Lung (tissue), 10 donors: Measurements from ENCODE around the gene FOXD4. TPM values are rescaled to one million over a fixed set of nuclear protein-coding genes. Genes with fewer than 3 reads are reported as not detected.
A peak's percentile ranks its signal among the peaks of the same experiment; 100 is the strongest.
"Not testable (repeated sequence)": the region's sequence is repeated elsewhere in the genome, so short reads cannot be mapped to it uniquely, and the experiment has no call there.

Experiments
- ATAC-seq: fragments of 200-7000 bp; cut with Tn5 transposase; one replicate; pipeline ENCODE4 v1.9.1; 2020; ENCODE audit warnings: moderate number of reproducible peaks; ENCODE audit not compliant: insufficient read depth, low FRiP score
- DNase-seq, 3 donors: peaks; one replicate each; pipeline ENCODE4 v3.0.0-alpha.2; 2013 to 2017
- H3K27ac ChIP-seq, 2 donors: one replicate each; pipeline ENCODE4 v1.5.1; 2013; ENCODE audit warnings: mild to moderate bottlenecking in 2 of 2, moderate library complexity in 2 of 2, control low read depth in 1 of 2, inconsistent platforms in 1 of 2, low read depth in 1 of 2, low read length in 1 of 2
- H3K27me3 ChIP-seq, 3 donors: one replicate each; pipeline ENCODE4 v1.5.1; 2013; ENCODE audit warnings: low read length in 2 of 3; ENCODE audit not compliant: control insufficient read depth in 3 of 3, insufficient read depth in 3 of 3
- H3K36me3 ChIP-seq, 4 donors: one replicate each; pipeline ENCODE4 v1.5.1; 2013; ENCODE audit warnings: low read length in 4 of 4, mild to moderate bottlenecking in 1 of 4, moderate library complexity in 1 of 4; ENCODE audit not compliant: control insufficient read depth in 4 of 4, insufficient read depth in 4 of 4
- H3K4me1 ChIP-seq, 5 donors: one replicate each; pipeline ENCODE4 v1.5.1; 2013; ENCODE audit warnings: low read length in 5 of 5, mild to moderate bottlenecking in 2 of 5, moderate library complexity in 1 of 5; ENCODE audit not compliant: control insufficient read depth in 5 of 5, insufficient read depth in 5 of 5
- H3K4me3 ChIP-seq: one replicate; pipeline ENCODE4 v1.5.1; 2013; ENCODE audit warnings: mild to moderate bottlenecking, control low read depth, moderate library complexity
- H3K9ac ChIP-seq, 2 donors: one replicate each; pipeline ENCODE4 v1.5.1; 2013; ENCODE audit warnings: low read length in 2 of 2, control low read depth in 1 of 2; ENCODE audit not compliant: insufficient read depth in 1 of 2
- H3K9me3 ChIP-seq, 4 donors: one replicate each; pipeline ENCODE4 v1.5.1; 2013; ENCODE audit warnings: low read length in 3 of 4, mild to moderate bottlenecking in 1 of 4, moderate library complexity in 1 of 4; ENCODE audit not compliant: control insufficient read depth in 4 of 4, insufficient read depth in 3 of 4
- WGBS, 2 donors: extraction: QIAGEN DNeasy Blood & Tissue Kit; methylation state at CpG; one replicate each; pipeline ENCODE4 v1.1.7; 2013; 5-methylcytosine and 5-hydroxymethylcytosine counted together
- polyA plus RNA-seq, 2 donors: library from polyadenylated mRNA; stranded (reverse); fragments of 200-250 nt; gene quantifications; one replicate each; pipeline ENCODE4 v1.2.1, GENCODE V29; 2013
- total RNA-seq, 2 donors: library from RNA; depleted of rRNA in 1 of 2; stranded (reverse); fragments of >200 nt in 1 of 2; gene quantifications; one replicate each; pipeline ENCODE4 v1.2.1, GENCODE V29; 2014 to 2021
- donor health status: Bipolar disorder and iron deficiency.
- donor health status: healthy.
- donor health status: DM: yes; HTN: yes; CAD: no.

Gene FOXD4
- total and polyA plus RNA-seq, 4 donors, result 0.34 to 1.1 (median 0.44) TPM

DNA sequence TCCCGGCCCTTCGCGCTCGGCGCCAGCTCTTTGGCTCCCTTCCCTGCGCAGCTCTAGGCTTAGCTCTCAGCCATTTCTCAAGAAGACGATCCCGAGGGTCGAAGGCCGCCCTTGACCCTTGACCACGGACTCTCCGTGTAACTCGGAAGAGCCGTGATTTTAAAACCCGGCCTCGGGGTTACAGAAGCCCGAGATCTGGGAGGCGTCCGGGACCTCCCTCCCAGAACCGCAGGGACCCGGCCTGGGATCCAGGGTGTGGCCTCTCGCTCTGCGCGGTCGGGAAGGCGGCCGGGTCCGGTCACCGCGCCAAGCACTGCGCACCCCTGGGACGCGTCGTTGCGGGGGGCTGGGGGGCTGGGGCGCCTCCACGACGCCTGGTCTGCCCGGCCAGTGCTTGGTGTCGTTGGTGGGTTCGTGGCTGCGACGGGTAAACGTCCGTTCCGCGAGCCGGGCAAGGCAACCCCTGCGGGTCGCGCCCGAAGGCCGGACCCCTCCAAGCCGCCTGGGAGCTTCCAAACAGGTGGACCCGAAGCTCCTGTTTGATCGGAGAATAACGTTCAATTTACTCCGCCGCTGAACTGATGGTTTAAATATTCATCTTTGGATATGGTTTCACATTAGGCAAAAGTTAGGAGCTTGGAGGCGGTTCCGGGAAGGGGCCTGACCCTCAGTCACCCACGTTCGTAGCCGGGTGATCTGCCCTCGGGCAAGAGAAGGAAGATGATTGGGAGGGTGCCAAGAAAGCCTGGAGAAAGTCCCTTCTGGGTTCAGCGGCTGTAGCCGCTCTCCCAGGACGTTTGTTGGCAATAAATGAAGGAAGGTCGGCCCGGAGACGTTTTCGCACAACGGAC is 3.7 kb downstream of the FOXD4 start:
- Histone ChIP-seq H3K4me1 (peaks cover 0 to 13% (median 0%) of the 10 kb centered on the region in 5 donors), H3K27me3 (peaks cover 0 to 35% (median 25%) of the 10 kb centered on the region in 3 donors)
- 3 to 5% methylated on average over 69 to 73 of the region's 73 CpGs for WGBS, 2 donors
- not testable (repeated sequence) for H3K9ac ChIP-seq, H3K27ac ChIP-seq, ATAC-seq, H3K36me3 ChIP-seq, H3K9me3 ChIP-seq, H3K4me3 ChIP-seq
- peak; percentile 14 to 46 (median 26) for DNase-seq

DNA sequence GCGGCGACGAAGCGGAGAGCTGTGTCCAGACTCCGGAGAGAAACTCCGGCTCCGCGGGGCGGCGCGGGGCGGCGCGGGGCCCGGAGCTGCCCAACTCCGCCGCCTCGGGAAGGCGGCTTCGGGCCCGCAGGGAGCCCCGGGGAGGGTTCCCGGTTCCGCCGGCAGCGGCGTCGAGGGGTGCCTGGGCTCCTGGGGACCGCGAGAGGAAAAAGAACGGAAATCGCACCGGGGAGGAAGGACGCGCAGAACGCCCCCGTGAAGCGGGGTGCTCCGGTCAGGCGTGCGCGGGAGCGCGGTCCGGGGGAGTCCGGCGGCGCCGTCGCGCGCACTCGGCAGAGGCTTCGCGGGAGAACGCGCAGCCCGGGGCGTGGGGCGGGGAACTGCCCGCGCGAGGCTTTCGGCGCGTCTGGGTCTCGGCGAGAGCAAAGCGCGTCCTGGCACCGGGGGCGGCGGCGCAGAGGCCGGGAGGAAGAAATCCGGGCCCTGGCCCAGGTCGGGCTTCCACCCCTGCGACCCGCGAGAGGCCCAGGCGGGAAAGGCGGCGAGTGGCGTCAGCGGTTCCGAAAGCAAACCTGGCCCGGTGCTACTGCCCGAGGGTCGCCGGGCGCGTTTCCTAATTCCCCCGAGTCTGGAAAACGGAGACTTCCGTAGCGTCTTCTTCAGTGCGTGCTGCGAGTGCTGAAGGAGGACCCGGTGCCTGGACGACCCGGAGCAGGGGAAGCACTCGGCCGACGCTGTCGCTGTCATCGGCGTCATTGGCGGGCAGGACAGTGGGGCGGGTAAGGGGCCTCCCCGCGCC is 4.5 kb downstream of the FOXD4 start:
- H3K4me3 ChIP-seq, H3K36me3 ChIP-seq, H3K9ac ChIP-seq, H3K9me3 ChIP-seq, H3K27ac ChIP-seq: not testable (repeated sequence)
- Histone ChIP-seq H3K27me3 (peaks cover 0 to 43% (median 30%) of the 10 kb centered on the region in 3 donors), H3K4me1 (peaks cover 0 to 13% (median 0%) of the 10 kb centered on the region in 5 donors)
- 1 to 2% methylated on average over 97 to 111 of the region's 111 CpGs for WGBS, 2 donors
- ATAC-seq (peak; percentile 43), DNase-seq (peak; percentile 8 to 66 (median 52))

DNA sequence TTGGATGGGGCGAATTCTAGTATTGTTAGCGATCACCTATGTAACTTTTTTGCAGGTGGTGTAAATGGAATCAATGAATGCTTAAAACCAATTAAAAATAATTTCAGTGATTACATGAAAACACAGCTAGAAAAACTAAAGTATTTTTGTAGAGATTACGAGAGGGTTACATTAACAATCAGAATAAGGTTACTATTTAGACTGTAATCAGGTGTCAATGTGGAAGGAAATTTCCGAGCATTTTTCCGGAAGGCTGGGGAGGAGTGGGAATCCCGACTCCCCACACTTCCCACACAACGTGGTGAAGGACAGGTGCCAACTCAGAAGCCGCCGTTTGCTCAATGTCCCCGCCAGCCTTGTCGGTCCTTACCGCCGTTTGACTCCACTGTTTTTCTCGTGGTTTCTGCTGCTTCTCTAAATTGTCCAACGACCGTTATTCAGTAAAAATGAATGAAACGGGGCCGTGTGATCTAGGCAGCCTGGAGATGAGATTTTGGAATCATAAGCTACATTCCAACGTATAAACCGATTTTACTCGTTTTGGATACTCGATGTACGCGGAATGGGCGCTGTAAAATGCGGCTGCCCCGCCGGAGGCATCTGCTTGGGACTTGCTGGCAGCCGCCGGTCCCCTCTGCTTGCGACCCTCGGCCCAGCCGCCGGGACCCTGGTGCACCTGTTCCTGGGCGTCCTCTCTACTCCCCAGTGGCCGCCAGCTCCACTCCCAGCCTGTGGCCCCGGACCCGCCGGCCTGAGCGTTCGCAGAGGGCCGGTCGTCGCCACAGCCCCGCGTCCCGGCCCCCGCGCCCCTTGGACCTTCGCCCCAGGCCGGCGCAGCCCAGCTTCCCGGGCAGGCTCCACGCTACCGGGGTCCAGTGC is 5.4 kb downstream of the FOXD4 start:
- peak; percentile 12 to 45 (median 25) for DNase-seq
- not testable (repeated sequence) for ATAC-seq, H3K36me3 ChIP-seq, H3K9me3 ChIP-seq, H3K9ac ChIP-seq, H3K4me3 ChIP-seq, H3K27ac ChIP-seq
- H3K27me3 ChIP-seq, result peaks cover 0 to 42% (median 30%) of the 10 kb centered on the region in 3 donors
- H3K4me1 ChIP-seq, result peaks cover 0 to 13% (median 0%) of the 10 kb centered on the region in 5 donors
- 7 to 12% methylated on average over 48 to 55 of the region's 55 CpGs for WGBS, 2 donors

DNA sequence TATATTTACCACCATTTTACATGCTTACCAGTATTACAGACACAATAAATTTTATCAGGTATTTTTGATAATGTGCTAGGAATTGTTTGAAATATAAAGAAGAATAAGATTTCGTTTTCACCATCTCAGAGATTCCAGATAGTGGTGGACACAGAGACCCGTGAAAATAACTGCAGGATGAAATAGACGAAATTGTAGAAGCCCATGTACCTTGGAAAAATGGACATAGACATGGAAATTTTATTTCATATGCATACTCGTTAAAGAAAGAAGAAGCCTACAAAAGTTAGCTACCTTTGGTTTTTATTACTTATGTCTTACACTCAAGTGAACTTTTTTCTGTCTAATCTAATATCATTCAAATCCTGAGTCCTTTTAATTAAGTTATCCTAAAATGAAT is 7.5 kb downstream of the FOXD4 start:
- H3K9ac ChIP-seq, ATAC-seq, H3K27ac ChIP-seq, H3K9me3 ChIP-seq, H3K36me3 ChIP-seq, H3K4me3 ChIP-seq: not testable (repeated sequence)
- H3K27me3 ChIP-seq, result peaks cover 0 to 50% (median 24%) of the 10 kb centered on the region in 3 donors
- WGBS, 2 donors, result 35 to 46% methylated on average over 4 of the region's 4 CpGs
- peak in 1 of 3 donors; percentile 37 for DNase-seq
- H3K4me1 ChIP-seq, result peaks cover 0 to 13% (median 0%) of the 10 kb centered on the region in 5 donors

DNA sequence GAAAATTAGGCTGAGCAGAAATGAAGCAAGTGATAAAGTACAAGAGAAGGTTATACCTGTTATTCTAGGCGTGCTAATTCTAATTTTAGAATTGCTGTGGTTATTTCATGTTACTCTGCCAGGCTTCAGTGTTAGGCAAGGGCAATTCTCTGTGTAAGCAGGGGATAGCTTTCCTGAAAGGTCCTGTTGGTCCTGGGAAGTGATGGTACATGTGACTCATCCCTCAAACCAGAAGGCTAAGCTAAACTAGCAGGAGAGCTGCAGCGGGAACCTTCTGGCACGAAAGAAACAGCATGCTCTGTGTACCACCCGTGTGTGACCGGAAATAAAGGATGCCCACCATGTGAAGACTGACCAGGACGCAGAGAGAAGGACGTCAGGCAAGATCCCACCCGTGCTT is 8.7 kb downstream of the FOXD4 start:
- WGBS, 2 donors, result 32% methylated on average over 5 to 6 of the region's 8 CpGs
- not testable (repeated sequence) for H3K4me1 ChIP-seq, H3K9ac ChIP-seq, ATAC-seq, H3K4me3 ChIP-seq, DNase-seq, H3K27ac ChIP-seq, H3K36me3 ChIP-seq, H3K9me3 ChIP-seq
- peaks cover 0 to 49% (median 18%) of the 10 kb centered on the region in 3 donors for H3K27me3 ChIP-seq

DNA sequence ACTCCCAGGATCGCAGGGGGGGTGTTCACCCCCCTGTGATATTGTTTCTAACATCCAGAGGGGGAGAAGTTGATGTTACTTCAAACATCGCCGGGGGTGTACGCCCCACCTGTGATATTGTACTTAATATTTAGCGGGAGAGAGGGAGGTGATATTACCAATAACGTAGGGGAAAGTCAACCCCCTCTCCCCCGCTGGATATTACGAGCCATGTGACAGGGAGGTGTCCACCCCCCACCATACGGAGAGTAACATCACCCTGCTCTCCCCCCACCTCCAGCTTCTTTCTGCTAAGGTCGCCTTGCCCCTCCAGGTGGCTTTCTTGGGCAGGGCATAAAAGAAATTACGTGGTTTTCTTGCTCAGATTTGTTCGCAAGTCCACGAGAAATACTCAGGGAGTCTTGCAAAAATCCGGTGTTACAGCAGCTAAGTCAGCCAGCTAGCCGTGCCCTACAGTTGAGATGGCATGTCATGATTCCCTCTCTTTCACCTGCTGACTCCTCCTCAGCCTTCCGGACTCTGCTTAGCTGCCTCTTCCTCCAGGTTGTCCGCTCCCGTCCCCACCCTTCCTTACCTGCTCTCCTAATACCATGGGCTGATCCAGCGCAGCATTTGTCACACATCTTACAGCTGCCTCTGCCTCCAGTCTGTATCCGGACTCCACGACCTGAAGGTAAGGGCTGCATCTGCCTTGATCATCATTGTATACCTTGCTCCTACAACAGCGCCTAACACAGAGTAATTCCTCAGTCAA is 9.3 kb downstream of the FOXD4 start:
- not testable (repeated sequence) for H3K4me1 ChIP-seq, DNase-seq, ATAC-seq, H3K27ac ChIP-seq, H3K9ac ChIP-seq, H3K4me3 ChIP-seq, H3K36me3 ChIP-seq, H3K9me3 ChIP-seq
- peaks cover 0 to 47% (median 15%) of the 10 kb centered on the region in 3 donors for H3K27me3 ChIP-seq
- 24 to 26% methylated on average over 20 to 22 of the region's 22 CpGs for WGBS, 2 donors

DNA sequence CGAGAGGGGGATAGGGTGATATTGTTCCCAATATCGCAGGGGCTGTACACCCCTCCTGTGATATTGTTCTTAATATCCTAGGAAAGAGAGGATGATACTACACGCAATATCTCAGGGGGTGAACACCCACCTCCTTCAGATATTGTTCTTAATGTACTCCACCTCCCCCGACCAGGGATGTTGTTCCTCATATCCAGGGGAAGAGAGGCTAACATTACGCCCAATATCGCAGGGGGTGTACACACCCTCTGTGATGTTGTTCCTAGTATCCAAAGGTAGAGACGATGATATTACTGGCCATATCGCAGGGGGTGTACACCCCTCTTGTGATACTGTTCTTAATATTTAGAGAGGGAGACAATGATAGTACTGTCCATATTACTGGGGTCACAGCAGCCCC is 12.2 kb downstream of the FOXD4 start:
- DNase-seq, H3K9me3 ChIP-seq, ATAC-seq, H3K4me3 ChIP-seq, H3K4me1 ChIP-seq, H3K27ac ChIP-seq, H3K36me3 ChIP-seq, H3K9ac ChIP-seq: not testable (repeated sequence)
- 80 to 82% methylated on average over 8 of the region's 8 CpGs for WGBS, 2 donors
- peaks cover 0 to 32% (median 9%) of the 10 kb centered on the region in 3 donors for H3K27me3 ChIP-seq
